ENCODE results near the gene UBE3C. TPM values are rescaled to one million over a fixed set of nuclear protein-coding genes. Genes with fewer than 3 reads are reported as not detected.
A peak's percentile ranks its signal among the peaks of the same experiment; 100 is the strongest.

UBE3C gene
- total RNA-seq, 2 donors from 2014 or later, result 35.8 to 35.9 TPM

DNA sequence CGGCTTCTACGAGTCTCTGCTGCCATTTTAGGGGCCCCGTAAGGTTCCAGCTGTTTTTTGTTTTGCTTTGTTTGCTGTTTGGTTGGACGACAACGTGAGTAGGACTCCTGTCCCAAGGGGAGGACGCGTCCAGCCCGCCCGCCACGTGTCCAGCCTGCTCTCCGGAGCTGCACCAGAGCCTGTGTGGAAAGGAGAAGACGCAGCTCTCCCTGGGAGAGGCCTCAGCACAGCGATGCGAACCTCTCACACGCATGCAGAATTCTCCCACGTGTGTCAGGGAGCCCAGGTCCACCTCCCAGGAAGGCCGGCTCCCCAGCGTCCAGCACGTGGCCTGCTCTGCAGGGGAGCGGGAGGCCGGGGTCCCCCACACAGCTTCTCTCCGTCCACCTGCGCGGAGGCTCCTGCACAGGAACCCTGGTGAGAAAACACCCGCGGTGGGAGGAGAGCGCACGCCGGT is 161.7 kb downstream of the UBE3C start:
- no peak for DNase-seq
- intact Hi-C loops (cut with DNase I), result no loop called here
- Histone ChIP-seq H3K4me3 (no peak overlapping the region), H3K27ac (no peak overlapping the region), H3K27me3 (no peaks in the 10 kb centered on the region), H3K9me3 (no peaks in the 10 kb centered on the region), H3K36me3 (replicated peaks in 1 of 2; ENCODE audit: insufficient read depth in 1 of 2, low read depth in 2 of 2) (no peaks in the 10 kb centered on the region), H3K4me1 (no peaks in the 10 kb centered on the region)
- no peak for ATAC-seq
- WGBS, 2 donors, result 76 to 78% methylated on average over 23 to 24 of the region's 29 CpGs
- TF ChIP-seq, protein P1, sequence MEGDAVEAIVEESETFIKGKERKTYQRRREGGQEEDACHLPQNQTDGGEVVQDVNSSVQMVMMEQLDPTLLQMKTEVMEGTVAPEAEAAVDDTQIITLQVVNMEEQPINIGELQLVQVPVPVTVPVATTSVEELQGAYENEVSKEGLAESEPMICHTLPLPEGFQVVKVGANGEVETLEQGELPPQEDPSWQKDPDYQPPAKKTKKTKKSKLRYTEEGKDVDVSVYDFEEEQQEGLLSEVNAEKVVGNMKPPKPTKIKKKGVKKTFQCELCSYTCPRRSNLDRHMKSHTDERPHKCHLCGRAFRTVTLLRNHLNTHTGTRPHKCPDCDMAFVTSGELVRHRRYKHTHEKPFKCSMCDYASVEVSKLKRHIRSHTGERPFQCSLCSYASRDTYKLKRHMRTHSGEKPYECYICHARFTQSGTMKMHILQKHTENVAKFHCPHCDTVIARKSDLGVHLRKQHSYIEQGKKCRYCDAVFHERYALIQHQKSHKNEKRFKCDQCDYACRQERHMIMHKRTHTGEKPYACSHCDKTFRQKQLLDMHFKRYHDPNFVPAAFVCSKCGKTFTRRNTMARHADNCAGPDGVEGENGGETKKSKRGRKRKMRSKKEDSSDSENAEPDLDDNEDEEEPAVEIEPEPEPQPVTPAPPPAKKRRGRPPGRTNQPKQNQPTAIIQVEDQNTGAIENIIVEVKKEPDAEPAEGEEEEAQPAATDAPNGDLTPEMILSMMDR (IDR thresholded peaks at IDR 0.05), result no peak
- no peak for TF ChIP-seq POLR2A (IDR thresholded peaks at IDR 0.05)

DNA sequence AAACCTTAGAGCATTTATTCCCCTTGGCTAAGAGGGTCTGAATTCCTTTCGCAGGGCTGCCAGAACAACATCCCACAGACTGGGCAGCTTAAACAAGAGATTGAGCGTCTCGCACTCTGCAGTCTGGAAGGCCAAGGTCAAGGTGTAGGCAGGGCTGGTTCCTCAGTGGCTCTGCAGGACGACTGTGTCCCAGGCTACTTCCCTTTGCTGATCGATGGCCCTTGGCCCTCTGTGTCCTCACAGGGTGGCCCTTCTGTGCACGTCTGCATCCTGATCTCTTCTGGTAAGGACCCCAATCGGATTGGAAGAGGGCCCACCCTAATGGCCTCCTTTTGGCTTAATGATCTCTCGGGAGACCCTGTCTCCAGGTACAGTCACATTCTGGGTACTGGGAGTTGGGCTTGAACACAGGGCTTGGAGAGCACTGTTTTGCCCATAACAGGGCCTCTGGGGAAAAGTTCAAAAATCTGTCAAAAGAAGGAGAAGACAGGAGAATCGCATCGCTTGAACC is 162.9 kb downstream of the UBE3C start:
- intact Hi-C loops (cut with DNase I), result no loop called here
- DNase-seq (no peak), ATAC-seq (no peak)
- Histone ChIP-seq H3K27ac (peak overlapping the region in 1 of 4 donors; percentile 61), H3K4me1 (no peaks in the 10 kb centered on the region), H3K4me3 (no peak overlapping the region), H3K36me3 (replicated peaks in 1 of 2; ENCODE audit: insufficient read depth in 1 of 2, low read depth in 2 of 2) (no peaks in the 10 kb centered on the region), H3K27me3 (no peaks in the 10 kb centered on the region), H3K9me3 (no peaks in the 10 kb centered on the region)
- TF ChIP-seq, protein P1 (IDR thresholded peaks at IDR 0.05), result no peak
- no peak for TF ChIP-seq POLR2A (IDR thresholded peaks at IDR 0.05)
- 67 to 79% methylated on average over 9 to 10 of the region's 10 CpGs for whole genome bisulfite sequencing, 2 donors

GRCh38 chr7:157306846-157307838 is 168.4 kb downstream of the UBE3C start:
- no peak for DNase-seq
- no peaks in the 10 kb centered on the region for H3K36me3 ChIP-seq (replicated peaks in 1 of 2; ENCODE audit: insufficient read depth in 1 of 2, low read depth in 2 of 2)
- H3K4me3 ChIP-seq, result no peak overlapping the region
- no peaks in the 10 kb centered on the region for H3K27me3 ChIP-seq
- TF ChIP-seq, protein P1 (IDR thresholded peaks at IDR 0.05), result no peak
- no peak for TF ChIP-seq POLR2A (IDR thresholded peaks at IDR 0.05)
- ATAC-seq, result no peak
- 75 to 79% methylated on average over 27 of the region's 27 CpGs for WGBS, 2 donors
- no peaks in the 10 kb centered on the region for H3K9me3 ChIP-seq
- H3K4me1 ChIP-seq, result no peaks in the 10 kb centered on the region
- intact Hi-C loops (cut with DNase I), result no loop called here
- H3K27ac ChIP-seq, result no peak overlapping the region

DNA sequence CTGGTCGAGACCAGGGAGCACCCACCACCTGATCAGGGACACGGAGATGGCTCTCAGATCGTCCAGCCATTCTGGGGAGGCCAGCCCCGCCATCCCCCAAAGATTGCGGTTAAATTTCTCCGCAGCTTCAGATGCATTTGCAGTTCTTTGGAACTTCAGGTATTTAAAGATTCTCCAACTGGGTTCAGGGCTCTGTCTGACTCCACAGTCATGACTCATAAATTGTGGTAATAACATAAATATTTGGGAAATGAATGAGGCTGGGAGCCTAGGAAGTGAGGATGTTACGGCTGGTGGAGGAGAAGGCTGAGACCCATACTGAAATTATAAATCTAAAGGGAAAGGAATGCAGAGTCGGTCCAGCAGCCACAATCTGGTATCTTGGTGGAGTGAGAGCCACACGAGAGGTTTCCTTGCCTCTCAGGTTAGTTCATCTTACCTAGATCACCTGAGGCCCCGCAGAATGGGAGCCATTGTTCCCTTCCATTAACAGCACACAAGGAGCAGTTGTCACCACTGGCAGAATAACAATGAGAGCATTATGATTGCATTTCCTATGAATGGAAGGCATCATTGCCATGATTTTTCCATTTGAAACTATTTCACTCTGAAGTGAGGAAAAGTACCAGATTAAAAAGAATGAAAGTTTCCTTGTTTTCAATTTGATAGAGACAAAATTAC is 171.4 kb downstream of the UBE3C start:
- H3K27me3 ChIP-seq, result no peaks in the 10 kb centered on the region
- DNase-seq (peak in 1 of 4 donors; percentile 12), ATAC-seq (peak; percentile 76)
- peak overlapping the region in 3 of 4 donors; percentile 60 to 75 (median 60) for H3K27ac ChIP-seq
- WGBS, 2 donors, result 43 to 62% methylated on average over 4 to 10 of the region's 10 CpGs
- no peaks in the 10 kb centered on the region for H3K4me1 ChIP-seq
- H3K9me3 ChIP-seq, result no peaks in the 10 kb centered on the region
- intact Hi-C loops (cut with DNase I), result no loop called here
- no peak overlapping the region for H3K4me3 ChIP-seq
- TF ChIP-seq, protein P1 (IDR thresholded peaks at IDR 0.05), result no peak
- TF ChIP-seq POLR2A (IDR thresholded peaks at IDR 0.05), result peak in 1 of 3 donors; percentile 9
- no peaks in the 10 kb centered on the region for H3K36me3 ChIP-seq (replicated peaks in 1 of 2; ENCODE audit: insufficient read depth in 1 of 2, low read depth in 2 of 2)
